ENCODE results near the gene SLC9A1.
"Not testable (repeated sequence)": the region's sequence is repeated elsewhere in the genome, so short reads cannot be mapped to it uniquely, and the experiment has no call there.

Gene SLC9A1

DNA sequence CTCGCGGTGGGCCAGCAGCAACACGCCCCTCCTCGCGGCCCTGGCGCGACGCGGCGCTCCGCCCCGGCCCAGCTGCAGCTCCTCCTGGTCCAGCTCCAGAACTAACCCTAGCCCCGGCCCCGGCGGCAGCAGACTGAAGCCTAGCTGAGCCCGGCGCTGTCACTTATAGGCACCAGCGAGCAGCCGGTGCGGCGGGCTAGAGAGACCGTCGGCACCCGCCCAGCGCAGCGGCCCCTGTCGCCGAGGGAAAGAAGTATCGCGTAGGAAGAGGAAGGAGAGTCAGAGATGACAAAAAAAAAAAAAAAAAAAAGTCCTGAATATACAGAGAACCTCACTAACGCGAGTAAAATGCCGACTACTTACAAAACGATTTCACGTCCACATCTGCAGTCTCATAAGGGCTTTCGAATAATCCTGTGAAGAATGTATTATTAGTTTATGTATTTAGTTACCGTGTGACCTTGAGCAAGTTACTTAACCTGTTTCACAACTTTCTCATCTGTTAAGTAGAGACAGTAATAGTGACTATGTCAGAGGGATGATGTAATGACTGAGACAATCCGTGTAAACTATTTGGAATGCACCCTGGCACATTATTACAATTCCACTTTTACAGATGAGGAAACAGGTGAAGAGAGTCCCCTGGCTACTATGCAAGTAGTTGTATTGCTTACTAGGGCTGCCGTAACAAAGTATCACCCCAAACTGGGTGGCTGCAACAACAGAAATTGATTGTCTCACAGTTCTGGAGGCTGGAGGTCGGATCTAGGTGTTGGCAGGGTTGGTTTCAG is at the start of gene SLC9A1:
Gene SLC9A1 (minus strand): TSS at position 135 of the 791 bp plus-strand sequence. CDS start 791 bp downstream, outside the sequence.
- peak; percentile 85 for DNase-seq

DNA sequence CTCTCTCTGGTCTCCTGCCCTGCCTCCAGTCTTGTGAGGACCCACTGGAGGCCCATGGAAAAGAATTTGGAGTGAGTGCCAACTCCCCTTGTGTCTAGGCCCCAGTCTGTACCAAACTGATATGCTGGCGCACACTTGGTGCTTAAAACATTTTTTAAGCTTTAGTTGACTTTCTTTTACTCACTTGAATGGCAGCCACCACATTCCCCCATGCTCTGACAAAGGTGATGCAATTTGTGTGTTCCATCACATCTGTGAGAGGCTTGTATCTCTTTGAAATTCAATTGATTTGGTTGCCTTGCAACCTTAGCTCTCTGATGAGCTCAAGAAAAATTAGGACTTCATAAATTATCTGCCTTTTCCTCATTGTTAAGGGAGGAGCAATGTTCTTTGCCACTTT is 49.0 kb upstream of the SLC9A1 start:
- DNase-seq = no peak

DNA sequence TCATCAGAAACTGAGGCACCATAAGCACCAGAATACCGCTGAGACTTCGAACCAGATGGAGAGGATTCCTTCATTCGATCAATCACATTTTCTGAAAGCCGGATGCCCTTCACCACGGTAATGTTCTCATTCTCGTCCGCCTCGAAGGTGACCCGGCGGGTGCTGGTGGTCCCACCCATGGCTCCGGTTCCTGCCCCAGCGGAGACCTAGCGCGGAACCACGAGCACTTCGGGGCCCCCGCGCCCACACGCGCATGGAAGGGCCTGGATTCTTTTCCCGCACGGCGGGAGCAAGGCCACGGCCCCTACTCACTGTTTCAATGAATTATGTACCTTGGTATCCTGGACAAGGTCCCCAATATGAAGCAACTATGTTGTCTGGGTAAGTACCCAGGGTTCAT is 46.4 kb upstream of the SLC9A1 start:
- DNase-seq = no peak

DNA sequence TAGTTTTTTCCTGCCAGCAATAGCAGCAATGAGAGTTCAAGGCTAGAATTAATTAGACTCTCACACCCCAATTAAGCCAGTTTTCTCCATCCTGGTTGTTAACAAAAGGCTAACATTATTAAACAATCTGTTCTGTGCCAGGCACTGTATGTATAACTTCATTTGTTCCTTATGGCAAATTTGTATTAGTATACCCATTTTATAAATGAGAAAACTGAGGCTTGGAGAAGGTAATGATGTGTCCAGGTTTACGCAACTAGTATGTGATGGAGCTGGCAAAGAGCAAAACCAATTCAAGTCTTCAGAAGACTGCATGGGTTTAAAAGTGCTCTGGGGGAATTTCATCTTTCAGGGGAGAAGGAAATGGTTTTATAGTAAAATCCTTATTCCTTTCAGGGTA is 38.3 kb upstream of the SLC9A1 start:
- no peak for DNase-seq

DNA sequence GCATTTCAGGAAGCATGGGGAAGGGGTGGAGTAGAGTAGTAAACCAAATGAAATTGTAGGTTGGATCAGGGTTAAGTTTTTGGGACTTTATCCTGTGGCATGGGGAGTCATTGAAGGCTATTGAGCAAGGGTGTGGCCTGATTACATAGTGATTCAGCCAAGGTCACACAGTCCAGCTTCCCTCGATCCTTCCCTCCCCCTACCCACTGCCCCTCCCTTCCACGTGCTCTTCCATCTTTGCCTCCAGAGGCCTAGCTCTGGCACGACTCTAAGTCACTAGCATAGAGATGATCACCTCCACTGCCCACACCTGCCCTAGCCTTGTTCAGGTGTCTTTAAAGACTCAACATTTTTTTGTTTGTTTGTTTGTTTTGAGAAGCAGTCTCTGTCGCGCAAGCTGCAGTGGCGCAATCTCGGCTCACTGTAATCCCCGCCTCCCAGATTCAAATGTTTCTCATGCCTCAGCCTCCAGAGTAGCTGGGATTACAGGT is 37.2 kb upstream of the SLC9A1 start:
- DNase-seq = no peak

DNA sequence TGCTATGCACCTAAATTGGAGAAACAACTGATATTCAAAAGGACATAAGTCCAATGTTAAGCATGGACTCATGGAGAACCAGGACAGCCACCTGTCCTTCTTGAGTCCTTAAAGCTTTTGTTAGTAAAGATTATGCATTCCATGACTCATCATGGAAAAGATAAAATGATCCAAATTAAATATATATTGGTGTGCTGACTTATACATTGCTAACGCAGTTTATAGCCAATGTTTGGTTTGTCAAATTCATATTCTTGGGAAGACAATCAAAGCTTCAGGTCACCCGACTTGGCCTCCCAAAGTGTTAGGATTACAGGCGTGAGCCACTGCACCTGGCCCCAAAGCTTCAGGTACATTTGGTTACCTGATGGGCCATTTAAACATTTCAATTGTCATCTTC is 29.7 kb upstream of the SLC9A1 start:
- DNase-seq = not testable (repeated sequence)

DNA sequence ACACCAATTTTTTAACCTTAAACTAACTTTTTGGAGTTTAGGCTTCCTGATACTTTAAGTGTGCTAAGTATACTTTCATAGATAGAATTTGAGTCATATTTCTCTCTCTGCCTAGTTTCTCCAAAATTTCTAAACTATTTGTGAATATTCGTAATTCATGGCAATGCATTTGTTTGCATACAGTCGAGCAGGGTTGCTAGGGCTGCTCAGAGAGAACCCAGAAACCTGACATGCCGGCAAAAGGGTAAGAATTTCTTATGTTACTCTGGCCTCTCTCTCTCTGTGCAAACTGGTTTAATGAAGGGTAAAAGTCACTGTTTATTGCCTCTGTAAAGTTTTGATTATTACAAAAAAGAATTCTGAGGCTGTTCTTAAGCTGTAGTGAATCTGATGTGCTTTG is 25.1 kb upstream of the SLC9A1 start:
- DNase-seq = no peak

DNA sequence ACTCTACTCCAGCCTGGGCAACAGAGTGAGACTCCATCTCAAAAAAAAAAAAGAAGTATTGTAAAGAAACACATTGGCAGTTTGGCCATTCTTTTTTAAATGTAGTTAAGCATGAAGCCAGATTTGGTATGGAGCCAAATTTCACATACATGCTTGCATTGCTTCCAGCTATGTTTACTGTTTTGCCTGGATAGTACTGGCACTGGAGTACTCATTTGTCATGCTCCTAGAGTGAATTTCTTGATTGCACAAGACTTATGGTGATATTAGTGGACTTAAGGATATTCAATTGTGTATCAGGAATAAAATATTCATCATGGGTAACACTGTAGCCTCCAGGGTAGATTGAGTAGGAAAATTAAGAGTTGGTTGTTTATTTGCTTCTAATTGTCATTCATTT is 24.5 kb upstream of the SLC9A1 start:
- no peak for DNase-seq

DNA sequence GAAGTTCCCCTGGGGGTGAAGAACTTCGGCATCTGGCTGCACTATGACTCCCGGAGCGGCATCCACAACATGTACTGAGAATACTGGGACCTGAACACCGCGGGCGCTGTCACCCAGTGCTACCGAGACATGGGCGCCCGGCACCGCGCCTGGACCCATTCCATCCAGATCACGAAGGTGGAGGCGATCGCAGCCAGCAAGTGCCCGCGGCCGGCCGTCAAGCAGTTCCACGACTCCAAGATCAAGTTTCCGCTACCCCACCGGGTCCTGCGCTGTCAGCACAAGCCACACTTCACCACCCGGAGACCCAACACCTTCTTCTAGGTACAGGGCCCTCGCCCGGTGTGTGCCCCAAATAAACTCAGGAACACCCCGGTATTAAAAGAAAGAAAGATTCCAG is 22.0 kb upstream of the SLC9A1 start:
- DNase-seq = no peak

DNA sequence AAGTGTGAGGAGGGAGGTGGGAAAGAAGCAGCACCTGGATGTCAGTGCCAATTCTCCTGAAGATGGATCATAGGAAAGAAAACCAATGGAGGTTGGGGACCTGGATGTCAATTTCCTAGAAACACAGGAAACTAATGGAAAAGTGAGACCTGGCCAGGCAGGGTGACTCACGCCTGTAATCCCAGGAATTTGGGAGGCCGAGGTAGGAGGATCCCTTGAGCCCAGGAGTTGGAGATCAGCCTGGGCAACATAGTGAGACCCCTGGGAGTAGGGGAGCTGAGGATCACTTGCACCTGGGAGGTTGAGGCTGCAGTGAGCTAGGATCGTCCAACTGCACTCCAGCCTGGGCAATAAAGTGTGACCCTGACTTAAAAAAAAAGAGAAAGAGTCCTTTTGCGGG is 21.4 kb upstream of the SLC9A1 start:
- DNase-seq = no peak

DNA sequence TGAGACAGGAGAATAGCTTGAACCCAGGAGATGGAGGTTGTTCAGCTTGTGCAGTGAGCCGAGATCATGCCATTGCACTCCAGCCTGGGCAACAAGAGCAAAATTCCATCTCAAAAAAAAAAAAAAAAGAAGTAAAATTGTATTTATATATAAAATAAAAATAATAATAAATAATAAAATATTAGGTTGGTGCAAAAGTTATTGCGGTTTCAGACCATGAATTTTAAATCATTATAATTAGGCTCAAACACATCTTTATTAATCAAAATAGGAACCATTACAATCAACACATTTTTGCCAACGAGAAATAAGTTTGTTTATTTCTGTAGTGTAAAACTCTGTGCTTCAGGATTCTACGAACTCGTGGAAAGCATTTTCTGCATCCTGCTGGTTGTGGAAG is 18.1 kb upstream of the SLC9A1 start:
- DNase-seq = not testable (repeated sequence)

DNA sequence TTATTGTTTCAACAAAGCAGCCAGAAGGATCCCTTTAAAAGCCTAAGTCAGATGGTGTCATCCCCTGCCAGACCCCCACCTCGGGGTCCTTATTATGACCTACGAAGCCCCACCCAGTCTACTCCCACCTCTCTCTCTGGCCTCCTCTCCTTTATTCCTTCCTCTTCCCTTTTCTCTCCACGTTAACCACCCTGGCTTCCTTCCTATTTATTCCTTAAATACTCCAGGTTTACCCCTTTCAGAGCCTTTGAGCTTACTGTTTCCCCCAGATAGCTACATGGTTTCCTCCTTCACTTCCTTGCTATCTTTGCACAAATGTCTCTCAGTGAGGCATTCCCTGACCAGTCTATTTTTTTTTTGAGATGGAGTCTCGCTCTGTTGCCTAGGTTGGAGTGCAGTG is 12.0 kb upstream of the SLC9A1 start:
- no peak for DNase-seq

DNA sequence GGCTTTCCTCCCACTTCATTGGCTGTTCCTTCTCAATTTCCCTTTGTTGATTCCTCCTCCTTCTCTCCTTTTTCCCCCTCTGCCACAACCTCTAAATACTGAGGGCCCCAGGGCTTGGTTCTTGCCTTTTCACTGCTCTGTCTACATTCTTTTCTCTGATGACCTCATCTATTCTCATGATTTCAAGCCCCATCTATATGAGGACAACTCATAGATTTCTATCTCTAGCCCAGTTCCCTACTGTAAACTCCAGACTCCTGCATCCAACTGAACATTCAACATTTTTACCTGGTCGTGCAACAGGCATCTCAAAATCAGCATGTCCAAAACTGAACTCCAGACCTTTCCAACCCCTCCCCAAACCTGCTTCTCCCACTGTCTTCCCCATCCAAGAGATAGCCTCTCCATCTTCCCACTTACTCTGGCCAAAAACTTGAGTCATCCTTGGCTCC is 11.5 kb upstream of the SLC9A1 start:
- no peak for DNase-seq

DNA sequence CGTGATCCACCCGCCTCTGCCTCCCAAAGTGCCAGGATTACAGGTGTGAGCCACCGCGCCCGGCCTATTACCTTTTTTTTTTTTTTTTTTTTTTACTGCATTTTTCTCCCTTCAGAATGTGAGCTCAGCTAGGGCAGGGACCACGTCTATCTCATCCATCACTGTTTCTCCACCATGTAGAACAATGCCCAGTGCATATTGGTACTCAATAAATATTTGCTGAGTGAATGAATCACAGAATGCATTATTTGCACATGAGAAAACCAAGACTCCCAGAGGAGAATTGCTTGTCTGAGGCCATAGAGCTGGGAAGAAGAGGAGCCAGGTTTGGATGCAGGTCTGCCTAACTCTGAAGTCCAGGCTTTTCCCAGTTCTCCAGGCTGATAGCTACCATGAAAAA is 8.2 kb upstream of the SLC9A1 start:
- no peak for DNase-seq

DNA sequence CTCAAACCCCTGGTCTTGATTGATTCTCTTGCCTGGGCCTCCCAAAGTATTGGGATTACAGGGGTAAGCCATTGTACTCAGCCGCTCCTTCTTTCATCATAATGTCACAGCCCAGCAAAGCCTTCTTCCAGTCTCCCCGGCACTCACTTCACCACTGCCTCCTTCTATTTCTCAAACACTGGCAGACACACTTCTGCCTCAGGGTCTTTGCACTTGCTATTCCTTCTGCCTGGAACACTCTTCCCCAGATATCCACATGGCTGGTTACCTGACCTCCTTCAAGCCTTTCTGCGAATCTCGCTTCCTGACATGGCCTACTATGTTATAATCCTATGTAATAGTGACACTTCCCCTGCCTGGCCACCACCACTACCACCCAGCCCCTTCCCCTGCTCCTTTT is 7.2 kb upstream of the SLC9A1 start:
- no peak for DNase-seq

DNA sequence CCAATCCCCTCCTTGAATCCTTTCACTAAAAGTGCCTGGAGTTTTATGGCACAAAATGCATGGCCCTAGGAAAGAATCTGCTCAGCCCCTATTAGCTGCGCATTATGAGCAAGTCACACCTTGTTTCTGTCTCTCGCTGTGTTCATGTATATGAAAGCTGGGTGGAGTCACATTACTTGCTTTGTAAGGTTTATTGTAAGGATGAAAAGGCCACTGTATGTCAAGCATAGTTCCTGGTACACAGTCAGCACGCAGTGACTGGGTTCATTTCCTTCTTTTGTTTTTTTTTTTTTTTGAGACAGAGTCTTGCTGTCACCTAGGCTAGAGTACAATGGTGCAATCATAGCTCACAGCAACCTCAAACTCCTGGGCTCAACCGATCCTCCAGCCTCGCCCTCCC is 6.7 kb upstream of the SLC9A1 start:
- DNase-seq = no peak

DNA sequence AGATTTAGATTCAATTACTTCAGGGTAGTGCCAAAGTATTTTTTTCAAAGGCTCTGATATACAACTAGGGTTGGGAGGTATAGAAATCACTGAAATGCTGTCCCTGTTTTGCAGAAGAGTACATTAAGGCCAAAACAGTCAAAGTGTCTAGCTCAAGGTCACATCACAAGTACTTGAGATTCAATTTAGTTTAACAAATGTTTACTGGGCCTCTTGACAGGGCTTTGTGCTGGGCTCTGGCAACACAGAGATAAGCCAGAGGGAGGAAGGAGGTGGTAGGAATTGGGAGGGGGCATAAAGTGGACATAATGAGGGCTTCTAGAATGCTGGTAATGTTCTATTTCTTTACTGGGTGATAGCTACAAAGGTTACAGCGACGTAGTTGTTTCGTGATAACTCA is 2.3 kb upstream of the SLC9A1 start:
- no peak for DNase-seq

DNA sequence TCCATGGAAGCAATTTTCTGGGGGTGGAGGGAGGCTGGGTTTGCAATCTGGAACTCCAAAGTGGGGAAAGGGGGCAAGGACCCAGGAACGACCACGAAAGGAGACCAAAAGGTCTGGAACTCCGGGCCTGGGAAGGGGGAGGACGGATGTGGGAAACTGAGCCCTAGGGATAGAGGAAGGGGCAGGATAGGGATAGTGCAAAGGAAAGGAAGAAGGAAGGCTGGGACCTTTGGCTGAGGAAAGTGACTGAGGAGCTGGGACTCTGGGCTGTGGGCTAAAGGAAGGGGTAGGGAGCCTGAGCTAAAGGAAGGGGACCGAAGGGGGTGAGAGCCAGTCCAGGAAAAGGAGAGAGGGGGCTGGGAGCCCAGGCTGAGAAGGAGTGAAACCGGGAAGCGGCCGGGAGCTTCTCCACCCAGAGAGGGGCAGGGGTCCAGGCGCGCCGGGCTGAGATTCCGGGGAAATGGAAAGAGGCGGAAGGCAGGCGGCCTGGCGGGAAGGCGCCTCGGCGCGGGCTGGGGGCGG is 395 bp downstream of the SLC9A1 start:
- no peak for DNase-seq

DNA sequence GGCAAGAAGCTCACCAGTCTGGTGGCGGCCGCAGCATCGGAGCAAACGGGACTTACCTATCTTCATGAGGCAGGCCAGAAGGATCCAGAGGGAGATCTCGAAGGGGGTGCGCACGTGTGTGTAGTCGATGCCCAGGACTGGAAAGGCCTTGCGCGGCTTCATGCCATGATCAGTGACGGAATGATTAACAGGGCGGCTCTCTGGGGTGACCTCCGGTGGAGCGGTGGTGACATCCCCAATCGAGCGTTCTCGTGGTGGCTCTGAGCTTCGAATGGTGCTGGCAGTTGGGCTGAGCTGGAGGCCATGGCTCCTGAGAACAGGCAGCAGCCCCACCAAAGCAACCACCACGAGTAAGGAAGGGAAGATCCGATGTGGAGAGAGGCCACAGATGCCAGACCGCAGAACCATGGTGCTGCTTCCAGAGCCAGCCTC is 982 bp downstream of the SLC9A1 start:
- no peak for DNase-seq

DNA sequence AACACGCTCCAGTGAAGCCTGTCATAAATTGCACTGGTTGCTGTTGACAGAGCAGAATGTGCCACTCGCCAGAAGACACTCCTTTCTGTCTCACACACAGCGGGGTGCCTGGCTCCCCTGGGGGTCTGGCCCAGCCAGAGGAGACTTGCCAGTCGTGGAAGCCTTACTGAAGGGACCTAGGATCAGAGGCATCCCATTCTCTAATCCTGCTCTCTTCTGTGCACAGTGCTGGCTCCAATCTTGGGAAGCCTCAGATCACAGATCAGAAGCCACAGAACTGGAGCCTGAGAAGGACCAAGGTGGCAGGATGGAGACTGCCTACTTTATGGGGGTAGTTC is 1.4 kb downstream of the SLC9A1 start:
- DNase-seq = no peak

DNA sequence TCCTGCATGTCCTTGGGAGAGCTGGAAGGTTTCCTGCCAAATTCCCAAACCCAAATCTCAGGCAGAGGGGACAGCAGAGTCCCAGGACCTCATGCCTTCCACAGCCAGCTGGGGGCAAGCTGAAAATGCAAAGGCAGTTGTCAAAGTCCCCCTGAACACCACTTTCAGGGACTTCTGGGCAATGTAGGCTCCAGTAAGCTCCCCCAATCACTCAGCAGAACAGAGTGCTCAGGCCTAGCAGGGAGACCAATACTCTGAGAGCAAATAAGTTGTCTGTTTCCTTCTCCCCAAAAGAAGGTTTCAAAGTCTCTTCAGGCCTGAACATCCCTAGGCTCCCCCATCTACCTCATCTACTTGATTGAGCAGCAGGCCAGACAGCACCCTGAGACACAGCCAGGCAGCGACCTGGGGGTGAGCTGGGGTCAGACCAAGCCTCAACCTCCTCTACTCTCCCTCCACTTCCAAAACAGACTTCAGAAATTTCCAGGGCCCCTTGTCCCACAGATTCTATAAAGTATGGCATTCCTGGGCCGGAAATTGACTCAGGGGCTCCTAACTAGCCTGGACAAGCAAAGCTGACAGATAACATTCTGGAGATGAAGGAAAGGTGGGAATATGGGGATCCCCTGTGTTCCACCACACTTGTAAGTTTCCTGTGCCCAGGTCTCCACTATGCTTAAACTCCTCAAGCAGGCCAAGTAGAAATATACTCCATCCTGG is 1.9 kb downstream of the SLC9A1 start:
- no peak for DNase-seq

DNA sequence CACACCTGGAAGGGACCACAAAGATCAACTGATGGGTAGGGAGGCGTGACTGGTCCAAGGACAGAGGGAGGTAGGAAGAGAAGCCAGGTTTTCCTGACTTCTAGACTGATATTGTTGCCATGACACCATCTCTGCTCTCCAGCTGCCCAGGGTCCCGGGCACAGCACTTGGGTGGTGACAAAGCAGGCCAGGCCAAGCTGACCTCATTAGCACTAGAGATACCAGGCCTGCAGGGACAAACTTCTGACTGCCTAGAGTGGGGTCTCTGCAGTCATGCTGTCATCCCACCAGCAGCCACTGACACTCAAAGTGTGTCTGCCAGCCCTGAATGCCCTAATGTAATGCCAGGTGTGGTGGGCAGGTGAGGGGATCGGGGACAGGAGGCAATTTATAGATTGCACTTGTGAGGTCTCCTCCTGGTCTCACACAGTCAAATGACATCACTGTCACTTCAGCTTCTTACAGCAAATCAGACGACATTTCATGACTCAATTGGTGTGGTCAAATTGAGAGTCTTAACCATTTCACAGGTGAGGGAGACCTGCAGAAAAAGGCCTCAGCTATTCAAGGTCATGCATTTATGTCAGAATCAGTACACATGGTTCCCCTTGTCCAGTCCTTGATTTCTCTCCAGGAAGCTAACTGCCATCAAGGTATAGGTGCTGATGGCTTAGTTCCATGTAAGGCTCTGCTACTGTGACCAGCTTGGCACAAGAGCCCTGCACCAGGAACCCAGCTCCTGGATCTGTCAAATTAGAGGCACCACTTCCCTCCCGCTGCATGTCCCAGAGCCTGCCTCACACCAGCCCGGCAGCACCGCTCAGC is 2.7 kb downstream of the SLC9A1 start:
- DNase-seq = no peak

DNA sequence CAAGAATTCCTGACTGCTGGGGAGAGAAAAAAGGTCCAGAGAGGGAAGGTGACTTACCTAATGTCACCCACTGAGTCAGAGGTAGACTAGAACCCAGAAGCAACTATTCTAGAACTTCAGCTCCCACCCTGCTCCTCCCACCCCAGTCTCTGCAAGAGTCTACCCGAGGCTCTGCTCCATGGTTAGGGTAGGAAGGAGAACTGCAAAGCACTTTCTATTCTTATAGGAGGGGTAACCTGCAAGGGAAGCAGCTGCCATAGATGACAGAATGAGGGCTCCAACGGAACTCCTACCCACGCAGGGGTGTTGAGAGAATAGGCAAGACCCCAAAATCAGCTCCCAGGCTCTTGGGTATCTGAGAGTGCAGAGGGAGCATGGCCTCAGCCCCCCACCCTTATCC is 4.3 kb downstream of the SLC9A1 start:
- DNase-seq = no peak

All from GOT3 (cell line).